Liver (tissue), 9 donors: ENCODE measurements around the gene MTRR. TPM values are rescaled to one million over a fixed set of nuclear protein-coding genes. Genes with fewer than 3 reads are reported as not detected.

Experiments used
- DNase-seq: peaks from one replicate; pipeline ENCODE4 v3.0.0-alpha.2; 2017; ENCODE audit warnings: low spot score
- H3K27ac ChIP-seq, 2 donors: one replicate each; pipeline ENCODE4 v1.7.0; 2013; ENCODE audit warnings: inconsistent platforms in 2 of 2, low read length in 2 of 2, control low read depth in 1 of 2, low read depth in 1 of 2, mild to moderate bottlenecking in 1 of 2
- H3K27me3 ChIP-seq, 4 donors: one replicate each; pipeline versions ENCODE4 v1.6.1 to v1.7.0; 2013; ENCODE audit warnings: low read length in 3 of 4, inconsistent platforms in 1 of 4, mild to moderate bottlenecking in 1 of 4, moderate library complexity in 1 of 4; ENCODE audit not compliant: control insufficient read depth in 4 of 4, insufficient read depth in 4 of 4
- H3K36me3 ChIP-seq, 4 donors: one replicate each; pipeline versions ENCODE4 v1.6.1 to v1.7.0; 2013; ENCODE audit warnings: low read length in 3 of 4, mild to moderate bottlenecking in 3 of 4, low read depth in 1 of 4, moderate library complexity in 1 of 4; ENCODE audit not compliant: control insufficient read depth in 4 of 4, insufficient read depth in 3 of 4
- H3K4me1 ChIP-seq, 4 donors: one replicate each; pipeline versions ENCODE4 v1.6.1 to v1.7.0; 2013; ENCODE audit warnings: low read length in 3 of 4, mild to moderate bottlenecking in 3 of 4, moderate library complexity in 1 of 4; ENCODE audit not compliant: control insufficient read depth in 4 of 4, insufficient read depth in 4 of 4
- H3K4me3 ChIP-seq, 3 donors: one replicate each; pipeline versions ENCODE4 v1.6.1 to v1.7.0; 2013; ENCODE audit warnings: low read length in 3 of 3, control low read depth in 1 of 3, low read depth in 1 of 3, mild to moderate bottlenecking in 1 of 3
- H3K9ac ChIP-seq, 2 donors: one replicate each; pipeline ENCODE4 v1.7.0; 2013; ENCODE audit warnings: low read length in 2 of 2, mild to moderate bottlenecking in 2 of 2, moderate library complexity in 2 of 2, control low read depth in 1 of 2, low read depth in 1 of 2
- H3K9me3 ChIP-seq, 4 donors: one replicate each; pipeline versions ENCODE4 v1.6.1 to v1.7.0; 2013; ENCODE audit warnings: low read length in 3 of 4; ENCODE audit not compliant: control insufficient read depth in 4 of 4
- ATF3 ChIP-seq: IDR thresholded peaks from 2 replicates; pipeline ENCODE4 v1.6.1; 2016; ENCODE audit warnings: antibody characterized with exemption
- CTCF ChIP-seq: fragments of 150-350 bp; IDR thresholded peaks from 2 replicates; pipeline ENCODE4 v1.5.1; 2017; ENCODE audit warnings: improper control_type of control experiment, low read depth, low read length; ENCODE audit not compliant: missing input control
- EGR1 ChIP-seq, 2 donors: IDR thresholded peaks; 2 replicates each; pipeline ENCODE4 v1.6.1; 2016 to 2018; ENCODE audit warnings: antibody characterized with exemption in 2 of 2, low read depth in 2 of 2
- FOXA1 ChIP-seq: IDR thresholded peaks from 2 replicates; pipeline ENCODE4 v1.6.1; 2016; ENCODE audit warnings: antibody characterized with exemption
- FOXA2 ChIP-seq: IDR thresholded peaks from 2 replicates; pipeline ENCODE4 v1.6.1; 2016; ENCODE audit warnings: antibody characterized with exemption
- GABPA ChIP-seq, 2 donors: IDR thresholded peaks in 1 of 2; conservative IDR thresholded peaks in 1 of 2; 2 replicates each; pipeline ENCODE4 v1.6.1; 2016; ENCODE audit warnings: antibody characterized with exemption in 2 of 2, mild to moderate bottlenecking in 1 of 2, moderate library complexity in 1 of 2
- HNF4A ChIP-seq, 2 donors: conservative IDR thresholded peaks; 2 replicates each; pipeline ENCODE4 v1.6.1; 2016; ENCODE audit warnings: antibody characterized with exemption in 2 of 2, mild to moderate bottlenecking in 2 of 2
- HNF4G ChIP-seq: IDR thresholded peaks from 2 replicates; pipeline ENCODE4 v1.6.1; 2016; ENCODE audit warnings: antibody characterized with exemption
- JUND ChIP-seq, 2 donors: IDR thresholded peaks; 2 replicates each; pipeline ENCODE4 v1.6.1; 2016; ENCODE audit warnings: antibody characterized with exemption in 2 of 2
- MAX ChIP-seq: IDR thresholded peaks from 2 replicates; pipeline ENCODE4 v1.6.1; 2016; ENCODE audit warnings: antibody characterized with exemption
- NR2F2 ChIP-seq: IDR thresholded peaks from 2 replicates; pipeline ENCODE4 v1.6.1; 2016; ENCODE audit warnings: antibody characterized with exemption
- RAD21 ChIP-seq, 2 donors: IDR thresholded peaks; 2 replicates each; pipeline ENCODE4 v1.6.1; 2016; ENCODE audit warnings: antibody characterized with exemption in 2 of 2, mild to moderate bottlenecking in 2 of 2
- REST ChIP-seq: IDR thresholded peaks from 2 replicates; pipeline ENCODE4 v1.6.1; 2016; ENCODE audit warnings: antibody characterized with exemption, mild to moderate bottlenecking
- RXRA ChIP-seq, 2 donors: IDR thresholded peaks; 2 replicates each; pipeline ENCODE4 v1.6.1; 2017 to 2018; ENCODE audit warnings: antibody characterized with exemption in 2 of 2, mild to moderate bottlenecking in 1 of 2
- SP1 ChIP-seq: IDR thresholded peaks from 2 replicates; pipeline ENCODE4 v1.6.1; 2018; ENCODE audit warnings: antibody characterized with exemption, mild to moderate bottlenecking
- TAF1 ChIP-seq: conservative IDR thresholded peaks from 2 replicates; pipeline ENCODE4 v1.6.1; 2016; ENCODE audit warnings: antibody characterized with exemption, mild to moderate bottlenecking
- YY1 ChIP-seq: IDR thresholded peaks from 2 replicates; pipeline ENCODE4 v1.6.1; 2016; ENCODE audit warnings: antibody characterized with exemption, mild to moderate bottlenecking
- ZBTB33 ChIP-seq: IDR thresholded peaks from 2 replicates; pipeline ENCODE4 v1.6.1; 2016; ENCODE audit warnings: antibody characterized with exemption
- WGBS: extraction: QIAGEN DNeasy Blood & Tissue Kit; methylation state at CpG from one replicate; pipeline ENCODE4 v1.1.7; 2013; 5-methylcytosine and 5-hydroxymethylcytosine counted together
- polyA plus RNA-seq, 2 donors: library from polyadenylated mRNA; stranded (reverse) in 1 of 2; unstranded in 1 of 2; fragments of 200-250 nt in 1 of 2; fragments of >200 nt in 1 of 2; fragmentation: Nextera tagmentation in 1 of 2; extraction: Ambion mirVana in 1 of 2; gene quantifications; one replicate each; pipeline versions ENCODE4 v1.2.1 to v1.2.3, GENCODE V29; 2013 to 2015
- total RNA-seq, 2 donors: library from RNA; depleted of rRNA; stranded (reverse); fragments of >200 nt; gene quantifications; one replicate each; pipeline ENCODE4 v1.2.3, GENCODE V29; 2014
- donor health status: healthy.
- donor health status: healthy.
- donor health status: healthy.
- donor health status: healthy.
- donor health status: healthy.

Gene MTRR
- total and polyA plus RNA-seq, 4 donors = 16.2 to 49.7 (median 18.0) TPM

- no peak for DNase-seq
- Histone ChIP-seq H3K27me3 (no peaks in the 10 kb centered on the region), H3K27ac (peak overlapping the region; percentile 76 to 89), H3K4me3 (peak overlapping the region; percentile 50 to 90 (median 63)), H3K4me1 (peaks cover 1 to 35% (median 21%) of the 10 kb centered on the region in 4 donors), H3K9me3 (no peaks in the 10 kb centered on the region), H3K36me3 (peaks cover 0 to 6% (median 3%) of the 10 kb centered on the region in 4 donors), H3K9ac (peak overlapping the region; percentile 52 to 71)
- under 1% methylated on average over 41 of the region's 41 CpGs for WGBS
- no peak for TF ChIP-seq CTCF
These were observed 657 bp downstream of the MTRR start for GRCh38 chr5:7869474-7870136.

- H3K4me3 ChIP-seq = no peak overlapping the region
- no peaks in the 10 kb centered on the region for H3K27me3 ChIP-seq
- 74% methylated on average over 2 of the region's 2 CpGs for WGBS
- no peak overlapping the region for H3K27ac ChIP-seq
- peaks cover 1 to 37% (median 22%) of the 10 kb centered on the region in 4 donors for H3K4me1 ChIP-seq
- no peaks in the 10 kb centered on the region for H3K9me3 ChIP-seq
- peaks cover 3 to 16% (median 14%) of the 10 kb centered on the region in 4 donors for H3K36me3 ChIP-seq
- no peak for DNase-seq
- no peak for TF ChIP-seq TAF1
- no peak for TF ChIP-seq HNF4A (conservative IDR thresholded peaks at IDR 0.05)
- no peak for TF ChIP-seq ATF3
- TF ChIP-seq GABPA (IDR thresholded peaks at IDR 0.05 in 1 of 2, conservative IDR thresholded peaks at IDR 0.05 in 1 of 2) = no peak
- no peak for TF ChIP-seq EGR1 (IDR thresholded peaks at IDR 0.05; ENCODE audit: low read depth in 2 of 2)
- TF ChIP-seq NR2F2 = no peak
- TF ChIP-seq RXRA (IDR thresholded peaks at IDR 0.05) = no peak
- no peak for TF ChIP-seq FOXA1
- no peak for TF ChIP-seq YY1
- TF ChIP-seq MAX = no peak
- no peak for TF ChIP-seq JUND (IDR thresholded peaks at IDR 0.05)
- TF ChIP-seq REST = no peak
- TF ChIP-seq FOXA2 = no peak
- TF ChIP-seq RAD21 (IDR thresholded peaks at IDR 0.05) = no peak
- no peak for TF ChIP-seq ZBTB33
- TF ChIP-seq SP1 = no peak
- TF ChIP-seq HNF4G = no peak
- TF ChIP-seq CTCF = no peak
- H3K9ac ChIP-seq = no peak overlapping the region
These were observed 2.7 kb downstream of the MTRR start for GRCh38 chr5:7871653-7872052.
